Measurements from ENCODE around the gene POLD3. TPM values are rescaled to one million over a fixed set of nuclear protein-coding genes. Genes with fewer than 3 reads are reported as not detected.

The POLD3 gene
- total and polyA plus RNA-seq, 7 experiments from 2014 or later, result 8.0 to 40.8 (median 14.7) TPM

DNA sequence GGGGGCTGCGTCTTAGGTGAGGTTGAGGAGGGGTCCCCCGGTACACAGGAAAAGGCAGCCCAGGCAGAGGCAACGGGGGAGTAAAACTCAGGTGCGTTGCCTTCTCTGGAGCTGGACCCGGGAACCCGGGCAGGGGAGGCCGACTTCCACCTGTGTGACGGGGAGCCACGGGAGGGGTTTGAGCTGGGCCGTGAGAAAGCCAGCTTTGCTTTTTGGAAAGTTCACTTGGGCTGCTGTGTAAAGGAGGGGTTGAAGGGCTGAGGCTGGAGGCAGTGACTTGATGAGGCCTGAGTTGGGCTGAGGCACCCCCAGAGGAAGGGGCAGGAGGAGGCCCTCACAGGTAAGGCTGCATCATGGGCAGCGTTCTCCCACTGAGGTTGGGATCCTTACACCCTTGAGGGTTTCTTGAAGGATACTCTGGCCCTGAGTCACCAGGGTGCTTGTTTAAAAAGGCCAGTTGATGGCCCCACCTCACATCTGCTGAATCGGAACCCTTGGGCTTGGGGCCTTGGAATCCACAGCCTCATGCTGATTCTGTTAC lies 91.6 kb downstream of the POLD3 start:
- H3K36me3 ChIP-seq (ENCODE audit: control insufficient read depth in 2 of 3, insufficient read depth in 3 of 3, low read length in 3 of 3), result no peaks in the 10 kb centered on the region
- ChIA-PET POLR2A (no interaction called here), CTCF (no interaction called here)
- H3K27ac ChIP-seq (ENCODE audit: low read depth, low read length), result no peak overlapping the region
- Mint-ChIP-seq H3K4me1 (peaks cover 0 to 6% (median 0%) of the 10 kb centered on the region in 7 donors), H3K27ac (no peak overlapping the region), H3K9me3 (peaks cover 0 to 2% (median 0%) of the 10 kb centered on the region in 11 donors), H3K36me3 (no peaks in the 10 kb centered on the region), H3K27me3 (peaks cover 16 to 37% (median 33%) of the 10 kb centered on the region in 5 donors), H3K4me3 (peak overlapping the region in 5 of 10 donors; percentile 18 to 53 (median 35))
- H3K4me1 ChIP-seq (ENCODE audit: control insufficient read depth in 2 of 2, insufficient read depth in 2 of 2, low read length in 2 of 2), result no peaks in the 10 kb centered on the region
- H3K9me3 ChIP-seq (ENCODE audit: control insufficient read depth in 2 of 3, low read length in 3 of 3), result no peaks in the 10 kb centered on the region
- DNase-seq, result no peak
- no peak for ATAC-seq
- intact Hi-C loops (cut with micrococcal nuclease), result no loop called here
- H3K4me3 ChIP-seq (ENCODE audit: low read length), result no peak overlapping the region
- H3K27me3 ChIP-seq (ENCODE audit: control insufficient read depth in 2 of 2, insufficient read depth in 2 of 2, low read length in 2 of 2), result peaks cover 0 to 11% of the 10 kb centered on the region in 2 donors

DNA sequence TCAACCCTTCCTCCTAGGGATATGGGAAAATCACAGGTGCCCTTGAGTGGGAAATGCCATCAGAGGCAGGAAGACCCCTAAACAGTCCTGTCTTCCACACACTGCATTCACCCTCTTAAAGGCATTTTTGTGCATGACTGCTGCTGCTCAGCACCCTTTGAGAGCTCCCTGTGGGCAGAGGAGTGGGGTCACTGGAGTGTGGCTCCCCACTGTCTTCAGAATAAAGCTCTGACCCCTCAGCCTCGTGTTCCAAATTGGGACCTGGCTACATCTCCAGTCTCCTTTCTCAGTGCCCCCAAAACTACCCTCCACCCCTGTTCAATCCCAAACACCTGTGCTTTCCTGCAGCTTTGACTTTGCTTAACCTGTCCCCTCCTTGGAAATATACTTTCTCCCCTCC lies 92.3 kb downstream of the POLD3 start:
- Mint-ChIP-seq H3K9me3 (peaks cover 0 to 2% (median 0%) of the 10 kb centered on the region in 11 donors), H3K4me3 (no peak overlapping the region), H3K27me3 (peaks cover 16 to 37% (median 33%) of the 10 kb centered on the region in 5 donors), H3K27ac (no peak overlapping the region), H3K4me1 (peaks cover 0 to 6% (median 0%) of the 10 kb centered on the region in 7 donors), H3K36me3 (no peaks in the 10 kb centered on the region)
- CTCF ChIA-PET, result interaction anchor here (1.3 kb wide), 1 partner anchor 15 kb away, joined by 5 read pairs; no protein-coding TSS in a partner anchor
- POLR2A ChIA-PET, result no interaction called here
- DNase-seq, result no peak
- peaks cover 0 to 11% of the 10 kb centered on the region in 2 donors for H3K27me3 ChIP-seq (ENCODE audit: control insufficient read depth in 2 of 2, insufficient read depth in 2 of 2, low read length in 2 of 2)
- no peaks in the 10 kb centered on the region for H3K36me3 ChIP-seq (ENCODE audit: control insufficient read depth in 2 of 3, insufficient read depth in 3 of 3, low read length in 3 of 3)
- no peaks in the 10 kb centered on the region for H3K4me1 ChIP-seq (ENCODE audit: control insufficient read depth in 2 of 2, insufficient read depth in 2 of 2, low read length in 2 of 2)
- H3K9me3 ChIP-seq (ENCODE audit: control insufficient read depth in 2 of 3, low read length in 3 of 3), result no peaks in the 10 kb centered on the region
- H3K4me3 ChIP-seq (ENCODE audit: low read length), result no peak overlapping the region
- no peak for ATAC-seq
- H3K27ac ChIP-seq (ENCODE audit: low read depth, low read length), result no peak overlapping the region
- intact Hi-C loops (cut with micrococcal nuclease), result no loop called here

DNA sequence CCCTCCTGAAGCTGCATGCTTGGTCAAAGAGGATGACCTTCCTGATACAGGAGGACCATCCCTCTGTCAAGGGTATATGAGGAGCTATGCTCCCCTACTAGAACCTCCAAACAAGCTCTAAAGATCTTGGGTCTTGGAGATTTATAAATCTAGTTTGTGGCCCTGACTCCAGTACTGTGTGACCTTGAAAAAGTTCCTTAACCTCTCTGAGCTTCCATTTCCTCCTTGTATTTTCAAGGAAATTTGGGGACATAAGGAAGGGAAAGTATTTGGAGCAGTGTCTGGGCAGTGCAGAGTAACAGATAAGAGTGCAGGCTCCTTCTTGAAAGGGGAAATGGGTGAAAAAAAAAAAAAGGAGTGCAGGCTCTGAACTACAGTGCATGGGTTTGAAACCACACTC lies 93.0 kb downstream of the POLD3 start:
- Mint-ChIP-seq H3K27ac (no peak overlapping the region), H3K9me3 (peaks cover 0 to 2% (median 0%) of the 10 kb centered on the region in 11 donors), H3K4me3 (no peak overlapping the region), H3K36me3 (no peaks in the 10 kb centered on the region), H3K4me1 (peaks cover 0 to 6% (median 0%) of the 10 kb centered on the region in 7 donors), H3K27me3 (peaks cover 16 to 35% (median 33%) of the 10 kb centered on the region in 5 donors)
- H3K4me1 ChIP-seq (ENCODE audit: control insufficient read depth in 2 of 2, insufficient read depth in 2 of 2, low read length in 2 of 2), result no peaks in the 10 kb centered on the region
- DNase-seq (no peak), ATAC-seq (no peak)
- H3K27me3 ChIP-seq (ENCODE audit: control insufficient read depth in 2 of 2, insufficient read depth in 2 of 2, low read length in 2 of 2), result peaks cover 0 to 11% of the 10 kb centered on the region in 2 donors
- no peaks in the 10 kb centered on the region for H3K9me3 ChIP-seq (ENCODE audit: control insufficient read depth in 2 of 3, low read length in 3 of 3)
- no peak overlapping the region for H3K27ac ChIP-seq (ENCODE audit: low read depth, low read length)
- intact Hi-C loops (cut with micrococcal nuclease), result no loop called here
- no peaks in the 10 kb centered on the region for H3K36me3 ChIP-seq (ENCODE audit: control insufficient read depth in 2 of 3, insufficient read depth in 3 of 3, low read length in 3 of 3)
- ChIA-PET CTCF (interaction anchor here (1.3 kb wide), 1 partner anchor 14 kb away, joined by 5 read pairs; no protein-coding TSS in a partner anchor), POLR2A (no interaction called here)
- H3K4me3 ChIP-seq (ENCODE audit: low read length), result no peak overlapping the region

DNA sequence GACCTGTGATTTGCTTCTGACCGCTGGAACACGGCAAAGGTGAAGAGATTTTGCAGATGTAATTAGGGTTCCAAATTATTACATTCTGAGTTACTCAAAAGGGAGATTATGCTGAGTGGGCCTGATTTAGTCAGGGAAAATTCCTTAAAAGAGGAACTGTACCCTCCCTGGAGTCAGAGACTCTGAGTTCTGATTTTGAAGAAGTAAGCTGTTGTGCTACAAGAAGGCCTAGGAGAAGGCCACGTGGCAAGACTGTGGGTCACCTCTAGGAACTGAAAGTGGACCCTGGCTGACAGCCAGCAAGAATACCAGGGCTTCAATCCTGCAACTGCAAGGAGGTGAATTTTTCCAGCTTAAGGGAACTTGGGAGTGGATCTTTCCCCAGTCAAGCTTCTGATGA lies 93.5 kb downstream of the POLD3 start:
- H3K4me3 ChIP-seq (ENCODE audit: low read length), result no peak overlapping the region
- H3K27ac ChIP-seq (ENCODE audit: low read depth, low read length), result no peak overlapping the region
- POLR2A ChIA-PET, result no interaction called here
- CTCF ChIA-PET, result no interaction called here
- H3K36me3 ChIP-seq (ENCODE audit: control insufficient read depth in 2 of 3, insufficient read depth in 3 of 3, low read length in 3 of 3), result no peaks in the 10 kb centered on the region
- intact Hi-C loops (cut with micrococcal nuclease), result no loop called here
- no peak overlapping the region for H3K4me3 Mint-ChIP-seq
- H3K9me3 ChIP-seq (ENCODE audit: control insufficient read depth in 2 of 3, low read length in 3 of 3), result no peaks in the 10 kb centered on the region
- peaks cover 0 to 2% (median 0%) of the 10 kb centered on the region in 11 donors for H3K9me3 Mint-ChIP-seq
- H3K4me1 Mint-ChIP-seq, result peaks cover 0 to 6% (median 0%) of the 10 kb centered on the region in 7 donors
- H3K4me1 ChIP-seq (ENCODE audit: control insufficient read depth in 2 of 2, insufficient read depth in 2 of 2, low read length in 2 of 2), result no peaks in the 10 kb centered on the region
- H3K27ac Mint-ChIP-seq, result no peak overlapping the region
- peak; percentile 54 for ATAC-seq
- peaks cover 16 to 35% (median 33%) of the 10 kb centered on the region in 5 donors for H3K27me3 Mint-ChIP-seq
- no peaks in the 10 kb centered on the region for H3K36me3 Mint-ChIP-seq
- no peak for DNase-seq
- H3K27me3 ChIP-seq (ENCODE audit: control insufficient read depth in 2 of 2, insufficient read depth in 2 of 2, low read length in 2 of 2), result peaks cover 0 to 11% of the 10 kb centered on the region in 2 donors

DNA sequence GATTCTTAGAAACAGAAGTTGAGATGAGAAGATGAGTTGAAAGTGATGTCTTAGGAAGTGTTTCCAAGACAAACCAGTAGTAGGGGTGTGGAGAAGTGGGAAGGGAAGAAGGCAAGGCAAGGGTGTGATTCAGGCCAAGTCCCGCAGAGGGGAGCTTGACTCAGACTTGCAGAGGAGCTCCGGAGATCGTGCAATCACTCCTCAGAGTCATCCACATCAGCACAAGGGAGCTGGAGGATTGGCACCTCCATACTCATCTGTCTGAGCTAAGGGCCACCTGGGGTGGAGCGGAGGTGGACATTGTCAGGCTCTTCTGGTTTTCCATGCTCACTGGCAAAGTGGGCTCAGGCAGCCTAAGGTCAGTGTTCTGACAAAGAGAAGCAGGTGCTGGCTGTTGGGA lies 94.4 kb downstream of the POLD3 start:
- H3K27me3 ChIP-seq (ENCODE audit: control insufficient read depth in 2 of 2, insufficient read depth in 2 of 2, low read length in 2 of 2), result peaks cover 0 to 11% of the 10 kb centered on the region in 2 donors
- Mint-ChIP-seq H3K4me1 (peaks cover 0 to 6% (median 0%) of the 10 kb centered on the region in 7 donors), H3K27me3 (peaks cover 16 to 32% (median 27%) of the 10 kb centered on the region in 5 donors), H3K4me3 (no peak overlapping the region), H3K27ac (no peak overlapping the region), H3K9me3 (peaks cover 0 to 2% (median 0%) of the 10 kb centered on the region in 11 donors), H3K36me3 (no peaks in the 10 kb centered on the region)
- ChIA-PET POLR2A (no interaction called here), CTCF (no interaction called here)
- DNase-seq, result no peak
- H3K27ac ChIP-seq (ENCODE audit: low read depth, low read length), result no peak overlapping the region
- no peaks in the 10 kb centered on the region for H3K4me1 ChIP-seq (ENCODE audit: control insufficient read depth in 2 of 2, insufficient read depth in 2 of 2, low read length in 2 of 2)
- intact Hi-C loops (cut with micrococcal nuclease), result no loop called here
- H3K4me3 ChIP-seq (ENCODE audit: low read length), result no peak overlapping the region
- H3K36me3 ChIP-seq (ENCODE audit: control insufficient read depth in 2 of 3, insufficient read depth in 3 of 3, low read length in 3 of 3), result no peaks in the 10 kb centered on the region
- ATAC-seq, result no peak
- no peaks in the 10 kb centered on the region for H3K9me3 ChIP-seq (ENCODE audit: control insufficient read depth in 2 of 3, low read length in 3 of 3)

DNA sequence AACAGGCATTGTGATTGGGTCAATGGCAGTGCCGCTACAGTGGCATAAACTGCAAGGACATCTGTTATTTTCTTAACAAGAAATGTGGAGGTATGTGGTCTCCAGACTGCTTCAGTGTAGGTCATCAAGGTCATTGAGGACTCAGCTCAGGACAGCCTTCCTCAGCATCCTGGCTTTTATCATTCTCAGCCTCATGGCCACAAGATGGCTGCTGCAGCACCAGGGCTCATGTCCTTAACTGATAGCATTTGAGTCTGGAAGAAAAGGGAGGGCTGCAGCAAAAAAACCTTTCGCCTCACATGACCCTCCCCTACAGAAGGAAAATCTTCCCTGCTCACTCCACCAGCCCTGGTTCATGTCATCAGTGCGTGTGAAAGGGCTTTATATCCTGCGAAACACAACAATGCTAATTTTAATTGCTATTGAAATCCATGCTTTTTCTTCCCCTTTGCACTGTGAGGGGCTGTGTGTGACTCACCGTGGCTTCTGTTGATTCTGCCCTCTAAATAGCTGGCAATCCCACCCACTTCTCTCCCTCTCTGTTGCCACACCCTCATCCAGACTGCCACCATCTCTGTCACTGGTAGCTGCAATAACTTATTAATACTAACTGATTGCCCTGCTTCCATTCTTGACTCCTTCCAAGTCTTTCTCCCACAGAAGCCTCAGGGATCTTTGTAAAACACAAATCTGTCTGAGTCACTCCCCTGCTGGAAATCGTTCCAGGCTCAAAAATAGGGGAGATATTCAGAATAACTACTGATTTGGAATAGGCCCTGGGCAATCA lies 95.0 kb downstream of the POLD3 start:
- peaks cover 0 to 7% of the 10 kb centered on the region in 2 donors for H3K27me3 ChIP-seq (ENCODE audit: control insufficient read depth in 2 of 2, insufficient read depth in 2 of 2, low read length in 2 of 2)
- H3K4me3 Mint-ChIP-seq, result no peak overlapping the region
- H3K4me1 Mint-ChIP-seq, result peaks cover 0 to 6% (median 0%) of the 10 kb centered on the region in 7 donors
- POLR2A ChIA-PET, result no interaction called here
- H3K27ac ChIP-seq (ENCODE audit: low read depth, low read length), result no peak overlapping the region
- H3K9me3 ChIP-seq (ENCODE audit: control insufficient read depth in 2 of 3, low read length in 3 of 3), result no peaks in the 10 kb centered on the region
- no peak overlapping the region for H3K4me3 ChIP-seq (ENCODE audit: low read length)
- H3K4me1 ChIP-seq (ENCODE audit: control insufficient read depth in 2 of 2, insufficient read depth in 2 of 2, low read length in 2 of 2), result no peaks in the 10 kb centered on the region
- no peaks in the 10 kb centered on the region for H3K36me3 Mint-ChIP-seq
- H3K36me3 ChIP-seq (ENCODE audit: control insufficient read depth in 2 of 3, insufficient read depth in 3 of 3, low read length in 3 of 3), result no peaks in the 10 kb centered on the region
- CTCF ChIA-PET, result no interaction called here
- intact Hi-C loops (cut with micrococcal nuclease), result no loop called here
- no peak for DNase-seq
- peaks cover 0 to 2% (median 0%) of the 10 kb centered on the region in 11 donors for H3K9me3 Mint-ChIP-seq
- H3K27me3 Mint-ChIP-seq, result peaks cover 13 to 30% (median 22%) of the 10 kb centered on the region in 5 donors
- no peak overlapping the region for H3K27ac Mint-ChIP-seq
- no peak for ATAC-seq
